Mesenchymal stem cell (in vitro differentiated cells and primary cell): ENCODE results near the gene DPYD.
A peak's percentile ranks its signal among the peaks of the same experiment; 100 is the strongest.

Experiments
- DNase-seq: peaks from one replicate; pipeline ENCODE4 v3.0.0-alpha.2; 2013
- H2AFZ ChIP-seq: one replicate; pipeline ENCODE4 v1.6.1; 2013; ENCODE audit warnings: low read depth, mild to moderate bottlenecking, control low read depth, inconsistent platforms, low read length, moderate library complexity
- H2AK5ac ChIP-seq: 2 replicates; pipeline ENCODE4 v1.6.1; 2013; ENCODE audit warnings: low read length, moderate library complexity, mild to moderate bottlenecking, inconsistent platforms; ENCODE audit not compliant: severe bottlenecking
- H2BK120ac ChIP-seq: one replicate; pipeline ENCODE4 v1.6.1; 2013; ENCODE audit warnings: low read depth, mild to moderate bottlenecking, inconsistent platforms, low read length, moderate library complexity
- H2BK12ac ChIP-seq, 2 experiments: one replicate each; pipeline ENCODE4 v1.6.1; 2013; ENCODE audit warnings: inconsistent platforms in 2 of 2, low read length in 2 of 2, mild to moderate bottlenecking in 2 of 2, moderate library complexity in 2 of 2, control low read depth in 1 of 2
- H2BK15ac ChIP-seq: one replicate; pipeline ENCODE4 v1.6.1; 2013; ENCODE audit warnings: mild to moderate bottlenecking, low read depth, inconsistent platforms; ENCODE audit not compliant: poor library complexity, severe bottlenecking
- H2BK5ac ChIP-seq: 2 replicates; pipeline ENCODE4 v1.6.1; 2013; ENCODE audit warnings: low read depth, mild to moderate bottlenecking, low read length, control low read depth, inconsistent platforms; ENCODE audit not compliant: poor library complexity, severe bottlenecking
- H3K14ac ChIP-seq, 2 experiments: one replicate each; pipeline ENCODE4 v1.6.1; 2013; ENCODE audit warnings: inconsistent platforms in 2 of 2, low read length in 2 of 2, control low read depth in 1 of 2, mild to moderate bottlenecking in 1 of 2, moderate library complexity in 1 of 2
- H3K18ac ChIP-seq, 2 experiments: one replicate each; pipeline ENCODE4 v1.6.1; 2013; ENCODE audit warnings: inconsistent platforms in 2 of 2, low read length in 2 of 2, control low read depth in 1 of 2, low read depth in 1 of 2, mild to moderate bottlenecking in 1 of 2
- H3K23ac ChIP-seq, 2 experiments: one replicate each; pipeline ENCODE4 v1.6.1; 2013; ENCODE audit warnings: inconsistent platforms in 2 of 2, low read length in 2 of 2, mild to moderate bottlenecking in 2 of 2, moderate library complexity in 2 of 2, control low read depth in 1 of 2
- H3K27ac ChIP-seq: 2 replicates; pipeline ENCODE4 v1.5.1; 2013; ENCODE audit warnings: mild to moderate bottlenecking, moderate library complexity, low read length, control low read depth, inconsistent platforms; ENCODE audit not compliant: poor library complexity, severe bottlenecking
- H3K27me3 ChIP-seq, 2 experiments: 2 replicates each; pipeline versions ENCODE4 v1.6.1 to v1.7.0; 2013; ENCODE audit warnings: low read length in 2 of 2, mild to moderate bottlenecking in 2 of 2, moderate library complexity in 2 of 2, control low read depth in 1 of 2, inconsistent platforms in 1 of 2; ENCODE audit not compliant: control insufficient read depth in 1 of 2, insufficient read depth in 1 of 2
- H3K36me3 ChIP-seq, 2 experiments: 2 replicates each; pipeline versions ENCODE4 v1.6.1 to v1.7.0; 2013; ENCODE audit warnings: low read length in 2 of 2, control low read depth in 1 of 2, inconsistent platforms in 1 of 2, low read depth in 1 of 2, mild to moderate bottlenecking in 1 of 2; ENCODE audit not compliant: insufficient read depth in 2 of 2, control insufficient read depth in 1 of 2
- H3K4ac ChIP-seq, 2 experiments: one replicate each; pipeline ENCODE4 v1.6.1; 2013; ENCODE audit warnings: inconsistent platforms in 2 of 2, low read length in 2 of 2, mild to moderate bottlenecking in 2 of 2, moderate library complexity in 2 of 2, control low read depth in 1 of 2, low read depth in 1 of 2
- H3K4me1 ChIP-seq: 2 replicates; pipeline ENCODE4 v1.6.1; 2013; ENCODE audit warnings: low read depth, low read length, control low read depth; ENCODE audit not compliant: control insufficient read depth, insufficient read depth
- H3K4me2 ChIP-seq: 2 replicates; pipeline ENCODE4 v1.6.1; 2013; ENCODE audit warnings: low read length, mild to moderate bottlenecking, inconsistent platforms; ENCODE audit not compliant: poor library complexity, severe bottlenecking
- H3K4me3 ChIP-seq, 2 experiments: 2 replicates each; pipeline versions ENCODE4 v1.5.1 to v1.7.0; 2013; ENCODE audit warnings: low read length in 2 of 2, mild to moderate bottlenecking in 2 of 2, control low read depth in 1 of 2, low read depth in 1 of 2; ENCODE audit not compliant: insufficient read depth in 1 of 2
- H3K79me1 ChIP-seq: replicated peaks from 2 replicates; pipeline ENCODE4 v1.6.1; 2013; ENCODE audit warnings: mild to moderate bottlenecking, control low read depth, low read length, inconsistent platforms; ENCODE audit not compliant: poor library complexity, severe bottlenecking
- H3K9ac ChIP-seq: 2 replicates; pipeline ENCODE4 v1.7.0; 2013; ENCODE audit warnings: mild to moderate bottlenecking, low read length, moderate library complexity
- H3K9me3 ChIP-seq: 2 replicates; pipeline ENCODE4 v1.7.0; 2013; ENCODE audit warnings: mild to moderate bottlenecking, low read length; ENCODE audit not compliant: control insufficient read depth
- H4K8ac ChIP-seq: one replicate; pipeline ENCODE4 v1.6.1; 2013; ENCODE audit warnings: inconsistent platforms, mild to moderate bottlenecking, low read length, moderate library complexity
- H4K91ac ChIP-seq: one replicate; pipeline ENCODE4 v1.6.1; 2013; ENCODE audit warnings: mild to moderate bottlenecking, low read length, inconsistent platforms
- WGBS: methylation state at CpG from one replicate; pipeline ENCODE4 v1.1.7; 2013; ENCODE audit warnings: mixed read lengths; 5-methylcytosine and 5-hydroxymethylcytosine counted together

Gene DPYD

GRCh38 chr1:97451944-97452343 is 468.9 kb downstream of the DPYD start:
- Histone ChIP-seq H3K79me1 (no peaks in the 10 kb centered on the region), H3K4me1 (no peaks in the 10 kb centered on the region), H2AFZ (no peak overlapping the region), H3K9ac (no peak overlapping the region), H4K91ac (no peak overlapping the region), H2BK120ac (no peak overlapping the region), H3K23ac (no peak overlapping the region), H2BK15ac (no peak overlapping the region), H3K9me3 (no peaks in the 10 kb centered on the region), H3K4me3 (no peak overlapping the region), H3K4ac (no peak overlapping the region), H3K4me2 (no peak overlapping the region), H3K36me3 (peaks cover 0 to 11% of the 10 kb centered on the region in 2 experiments), H3K27ac (no peak overlapping the region), H4K8ac (no peak overlapping the region), H2AK5ac (no peak overlapping the region), H3K27me3 (no peaks in the 10 kb centered on the region), H2BK12ac (no peak overlapping the region), H3K18ac (no peak overlapping the region), H2BK5ac (no peak overlapping the region), H3K14ac (no peak overlapping the region)
- WGBS: 98% methylated on average over 2 of the region's 2 CpGs
- no peak for DNase-seq

GRCh38 chr1:97451046-97451826 is 469.6 kb downstream of the DPYD start:
- no peak overlapping the region for H2BK5ac ChIP-seq
- no peaks in the 10 kb centered on the region for H3K9me3 ChIP-seq
- H3K23ac ChIP-seq: no peak overlapping the region
- H3K79me1 ChIP-seq: no peaks in the 10 kb centered on the region
- H3K27ac ChIP-seq: no peak overlapping the region
- no peak overlapping the region for H3K18ac ChIP-seq
- peak; percentile 1 for DNase-seq
- no peak overlapping the region for H4K91ac ChIP-seq
- no peak overlapping the region for H3K4me2 ChIP-seq
- no peak overlapping the region for H4K8ac ChIP-seq
- H3K4ac ChIP-seq: no peak overlapping the region
- no peak overlapping the region for H3K14ac ChIP-seq
- peaks cover 0 to 12% of the 10 kb centered on the region in 2 experiments for H3K36me3 ChIP-seq
- no peak overlapping the region for H2BK15ac ChIP-seq
- H3K4me1 ChIP-seq: no peaks in the 10 kb centered on the region
- no peak overlapping the region for H3K4me3 ChIP-seq
- no peak overlapping the region for H2AFZ ChIP-seq
- no peak overlapping the region for H2BK120ac ChIP-seq
- H3K27me3 ChIP-seq: no peaks in the 10 kb centered on the region
- no peak overlapping the region for H2AK5ac ChIP-seq
- no peak overlapping the region for H3K9ac ChIP-seq
- WGBS: 84% methylated on average over 4 of the region's 7 CpGs
- no peak overlapping the region for H2BK12ac ChIP-seq

GRCh38 chr1:97441966-97442365 is 478.9 kb downstream of the DPYD start:
- Histone ChIP-seq H2BK15ac (no peak overlapping the region), H3K4ac (no peak overlapping the region), H3K23ac (no peak overlapping the region), H3K4me3 (no peak overlapping the region), H2AK5ac (no peak overlapping the region), H2AFZ (no peak overlapping the region), H2BK12ac (no peak overlapping the region), H3K4me2 (no peak overlapping the region), H3K27me3 (no peaks in the 10 kb centered on the region), H4K8ac (no peak overlapping the region), H2BK120ac (no peak overlapping the region), H3K18ac (no peak overlapping the region), H4K91ac (no peak overlapping the region), H3K4me1 (no peaks in the 10 kb centered on the region), H3K9me3 (no peaks in the 10 kb centered on the region), H3K27ac (no peak overlapping the region), H3K79me1 (no peaks in the 10 kb centered on the region), H2BK5ac (no peak overlapping the region), H3K9ac (no peak overlapping the region), H3K36me3 (peaks cover 0 to 3% of the 10 kb centered on the region in 2 experiments), H3K14ac (no peak overlapping the region)
- no peak for DNase-seq

- Histone ChIP-seq H2AFZ (no peak overlapping the region), H3K27me3 (no peaks in the 10 kb centered on the region), H3K9ac (peak overlapping the region; percentile 18), H2BK120ac (no peak overlapping the region), H3K4ac (no peak overlapping the region), H3K9me3 (no peaks in the 10 kb centered on the region), H2BK12ac (no peak overlapping the region), H3K79me1 (peaks cover 2% of the 10 kb centered on the region), H3K14ac (no peak overlapping the region), H4K8ac (no peak overlapping the region), H2BK15ac (no peak overlapping the region), H3K4me3 (no peak overlapping the region), H3K36me3 (no peaks in the 10 kb centered on the region), H2BK5ac (no peak overlapping the region), H3K4me1 (no peaks in the 10 kb centered on the region), H3K27ac (no peak overlapping the region), H3K18ac (no peak overlapping the region), H3K23ac (no peak overlapping the region), H3K4me2 (no peak overlapping the region), H4K91ac (no peak overlapping the region), H2AK5ac (no peak overlapping the region)
- no peak for DNase-seq
- WGBS: 89% methylated on average over 1 of the region's 2 CpGs
Observed at GRCh38 chr1:97433824-97434177, 487.0 kb downstream of the DPYD start.
